Measurements from ENCODE around the gene NT5C3B.
"Not testable (repeated sequence)": the region's sequence is repeated elsewhere in the genome, so short reads cannot be mapped to it uniquely, and the experiment has no call there.

NT5C3B gene

GRCh38 chr17:41839448-41839847, 3.4 kb upstream of the NT5C3B start:
- DNase-seq (ENCODE audit: low spot score): not testable (repeated sequence)

- no peak for DNase-seq (ENCODE audit: low spot score)
Observed at GRCh38 chr17:41837761-41838538, 1.9 kb upstream of the NT5C3B start, which contains the start of gene KLHL10. KLHL10 (plus strand) TSS chr17:41837825; CDS start chr17:41837933, 108 bp downstream.

GRCh38 chr17:41836550-41837196, 641 bp upstream of the NT5C3B start:
- no peak for DNase-seq (ENCODE audit: low spot score)

- no peak for DNase-seq (ENCODE audit: low spot score)
Observed at GRCh38 chr17:41835214-41835799, 725 bp downstream of the NT5C3B start.

- not testable (repeated sequence) for DNase-seq (ENCODE audit: low spot score)
Observed at GRCh38 chr17:41829961-41830360, 6.1 kb downstream of the NT5C3B start.

- no peak for DNase-seq (ENCODE audit: low spot score)
Observed at GRCh38 chr17:41825175-41825845, 10.7 kb downstream of the NT5C3B start.

GRCh38 chr17:41824086-41824485, 11.9 kb downstream of the NT5C3B start:
- DNase-seq (ENCODE audit: low spot score): no peak

- DNase-seq (ENCODE audit: low spot score): no peak
Observed at GRCh38 chr17:41823580-41823979, 12.5 kb downstream of the NT5C3B start.

GRCh38 chr17:41823141-41823524, 12.9 kb downstream of the NT5C3B start:
- no peak for DNase-seq (ENCODE audit: low spot score)

GRCh38 chr17:41822216-41823140, 13.6 kb downstream of the NT5C3B start:
- no peak for DNase-seq (ENCODE audit: low spot score)

GRCh38 chr17:41821776-41822175, 14.3 kb downstream of the NT5C3B start:
- no peak for DNase-seq (ENCODE audit: low spot score)

GRCh38 chr17:41818024-41818423, 18.0 kb downstream of the NT5C3B start:
- DNase-seq (ENCODE audit: low spot score): no peak

GRCh38 chr17:41816637-41817320, 19.3 kb downstream of the NT5C3B start:
- DNase-seq (ENCODE audit: low spot score): no peak

- DNase-seq (ENCODE audit: low spot score): no peak
Observed at GRCh38 chr17:41814195-41814594, 21.8 kb downstream of the NT5C3B start.

- no peak for DNase-seq (ENCODE audit: low spot score)
Observed at GRCh38 chr17:41813699-41814124, 22.3 kb downstream of the NT5C3B start.

GRCh38 chr17:41813152-41813680, 22.8 kb downstream of the NT5C3B start:
- no peak for DNase-seq (ENCODE audit: low spot score)

GRCh38 chr17:41812381-41813151, 23.5 kb downstream of the NT5C3B start, which contains the start of gene FKBP10:
FKBP10 (plus strand) TSS chr17:41813004; CDS start chr17:41813035, 31 bp downstream.
- no peak for DNase-seq (ENCODE audit: low spot score)

GRCh38 chr17:41811549-41812380, 24.3 kb downstream of the NT5C3B start, which contains the start of gene P3H4:
P3H4 (minus strand) TSS chr17:41811949; CDS start chr17:41811915, 34 bp downstream.
- no peak for DNase-seq (ENCODE audit: low spot score)
